GM21723 (cell line): ENCODE data around the gene BUB1B.

Source experiments
- ATAC-seq: cut with Tn5 transposase; IDR thresholded peaks from one replicate; pipeline ENCODE4 v1.9.1; 2021; ENCODE audit warnings: mild to moderate bottlenecking, moderate library complexity; ENCODE audit not compliant: unreplicated experiment

BUB1B gene

DNA sequence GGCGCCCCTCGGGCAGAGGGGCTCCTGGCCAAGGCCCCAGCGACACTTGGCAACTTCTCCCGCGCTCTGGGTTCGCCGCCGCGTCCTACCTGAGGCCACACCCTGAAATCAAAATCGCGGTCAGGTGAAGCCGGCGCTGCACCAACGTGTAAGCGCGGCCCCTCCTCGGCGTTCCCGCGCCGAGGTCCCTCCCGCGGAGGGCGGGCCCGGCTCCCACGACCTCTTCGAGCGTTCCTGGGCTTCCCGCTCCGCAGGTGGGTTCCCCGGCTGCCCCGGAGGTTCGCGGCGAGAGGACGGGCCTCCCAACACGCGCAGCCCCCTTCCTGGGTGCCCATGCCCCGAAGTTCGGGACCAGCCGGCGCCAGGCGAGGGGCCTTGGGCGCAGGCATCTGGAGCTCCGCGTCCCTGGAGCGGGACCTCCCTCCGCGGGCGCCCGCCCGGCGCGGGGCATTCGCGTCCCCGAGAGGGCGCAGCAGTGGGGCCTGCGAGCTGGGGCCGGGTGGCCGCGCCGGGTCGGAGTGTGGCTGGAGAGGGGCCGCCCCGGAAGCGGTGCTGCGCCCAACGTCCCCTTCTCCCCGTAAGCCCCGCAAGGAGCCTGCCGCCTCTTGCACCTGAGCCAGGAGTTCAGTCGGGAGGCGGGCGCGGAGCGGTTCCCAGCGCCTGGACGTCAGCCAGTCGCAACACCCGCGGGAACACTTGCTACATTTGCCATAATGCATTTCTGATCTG is 91.7 kb downstream of the BUB1B start:
- ATAC-seq, result no peak

- no peak for ATAC-seq
Observed at GRCh38 chr15:40253167-40253790, 92.4 kb downstream of the BUB1B start.

- no peak for ATAC-seq
Observed at GRCh38 chr15:40254452-40254851, 93.6 kb downstream of the BUB1B start.

GRCh38 chr15:40255033-40255432 is 94.2 kb downstream of the BUB1B start:
- no peak for ATAC-seq

DNA sequence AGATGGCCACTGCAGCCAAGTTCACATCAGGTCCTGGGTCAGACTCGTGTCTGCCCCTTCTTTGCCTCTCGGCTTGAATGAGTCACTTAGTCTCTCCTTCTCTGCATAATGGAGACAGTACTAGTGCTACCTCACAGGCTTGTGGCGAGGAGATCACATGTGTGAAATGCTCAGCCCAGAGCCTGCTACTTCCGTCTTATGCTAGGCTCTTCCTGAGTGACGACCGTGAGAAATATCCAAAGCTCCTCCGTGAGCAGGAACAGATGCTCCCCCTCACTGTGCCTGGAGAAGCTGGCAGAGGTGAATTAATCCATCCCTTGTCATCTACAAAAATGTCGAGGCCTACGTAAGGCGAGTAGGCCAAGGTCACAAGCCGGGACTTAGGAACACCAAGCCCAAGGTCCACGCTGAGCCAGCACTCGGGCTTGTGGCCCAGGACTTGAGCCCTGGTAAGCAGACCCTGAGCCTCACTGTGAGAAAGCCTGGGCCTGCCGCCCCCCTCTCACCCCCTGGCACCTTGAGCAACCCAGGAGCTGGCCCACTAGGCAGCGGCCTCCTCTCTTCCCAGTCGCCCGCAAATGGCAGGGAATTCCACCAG is 95.9 kb downstream of the BUB1B start:
- ATAC-seq, result no peak

GRCh38 chr15:40257656-40258450 is 97.0 kb downstream of the BUB1B start:
- ATAC-seq, result no peak

- ATAC-seq, result no peak
Observed at GRCh38 chr15:40258544-40258943, 97.7 kb downstream of the BUB1B start.

GRCh38 chr15:40259021-40259420 is 98.2 kb downstream of the BUB1B start:
- no peak for ATAC-seq

DNA sequence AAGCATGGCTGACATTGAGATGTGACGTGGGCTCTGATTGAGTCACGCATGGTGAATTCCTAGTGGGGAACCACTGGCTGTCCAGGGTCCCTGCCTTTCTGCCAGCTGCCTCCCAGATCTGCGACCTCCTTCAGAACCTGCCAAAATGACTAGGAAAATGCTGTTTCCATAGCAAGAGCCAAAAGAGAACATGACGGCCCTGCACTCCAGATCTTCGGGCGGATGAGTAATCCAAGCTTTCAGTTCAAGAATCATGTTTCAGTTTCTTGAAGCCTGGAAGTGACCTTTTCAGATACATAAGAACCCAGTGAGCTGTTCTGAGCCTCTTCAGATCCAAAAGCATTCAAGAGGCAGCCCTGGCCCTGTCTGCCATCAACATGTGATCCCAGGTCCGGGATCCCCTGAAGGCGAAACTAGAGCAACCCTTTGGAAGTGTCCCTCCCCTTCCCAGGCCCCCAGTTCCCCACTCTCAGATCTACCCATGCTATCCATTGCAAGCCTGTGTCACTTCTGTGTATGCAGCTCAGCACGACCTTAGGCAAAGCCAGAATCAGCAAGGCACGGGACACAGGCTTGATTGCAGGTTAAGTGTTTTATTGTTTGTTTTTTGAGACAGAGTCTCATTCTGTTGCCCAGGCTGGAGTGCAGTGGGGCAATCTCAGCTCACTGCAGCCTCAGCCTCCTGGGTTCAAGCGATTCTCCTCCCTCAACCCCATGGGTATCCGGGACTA is 102.3 kb downstream of the BUB1B start:
- ATAC-seq, result no peak

GRCh38 chr15:40264321-40265153 is 103.7 kb downstream of the BUB1B start:
- ATAC-seq, result no peak

- ATAC-seq, result no peak
Observed at GRCh38 chr15:40265355-40265754, 104.5 kb downstream of the BUB1B start.

- no peak for ATAC-seq
Observed at GRCh38 chr15:40265875-40266274, 105.0 kb downstream of the BUB1B start.

GRCh38 chr15:40266828-40267304 is 106.0 kb downstream of the BUB1B start:
- no peak for ATAC-seq

GRCh38 chr15:40267670-40268069 is 106.8 kb downstream of the BUB1B start:
- no peak for ATAC-seq

DNA sequence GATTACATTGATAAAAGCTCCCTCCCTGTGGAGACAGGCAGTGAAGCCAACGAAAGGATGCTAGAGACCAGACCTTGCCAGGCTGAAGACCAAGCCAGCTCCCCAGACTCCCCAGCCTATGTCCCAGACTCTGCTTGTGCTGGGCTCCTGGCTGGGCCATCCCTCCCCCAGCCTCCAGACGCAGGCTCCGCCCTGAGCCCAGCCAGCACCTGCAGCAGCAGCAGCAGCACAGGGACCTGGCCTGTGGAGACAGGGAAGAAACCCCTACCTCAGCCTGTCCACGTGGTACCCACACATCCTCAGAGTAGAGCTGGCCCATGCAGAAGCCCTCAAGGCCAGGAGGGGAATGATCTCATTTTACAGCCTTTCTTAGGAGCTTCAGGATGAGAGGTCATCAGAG is 108.7 kb downstream of the BUB1B start:
- no peak for ATAC-seq

DNA sequence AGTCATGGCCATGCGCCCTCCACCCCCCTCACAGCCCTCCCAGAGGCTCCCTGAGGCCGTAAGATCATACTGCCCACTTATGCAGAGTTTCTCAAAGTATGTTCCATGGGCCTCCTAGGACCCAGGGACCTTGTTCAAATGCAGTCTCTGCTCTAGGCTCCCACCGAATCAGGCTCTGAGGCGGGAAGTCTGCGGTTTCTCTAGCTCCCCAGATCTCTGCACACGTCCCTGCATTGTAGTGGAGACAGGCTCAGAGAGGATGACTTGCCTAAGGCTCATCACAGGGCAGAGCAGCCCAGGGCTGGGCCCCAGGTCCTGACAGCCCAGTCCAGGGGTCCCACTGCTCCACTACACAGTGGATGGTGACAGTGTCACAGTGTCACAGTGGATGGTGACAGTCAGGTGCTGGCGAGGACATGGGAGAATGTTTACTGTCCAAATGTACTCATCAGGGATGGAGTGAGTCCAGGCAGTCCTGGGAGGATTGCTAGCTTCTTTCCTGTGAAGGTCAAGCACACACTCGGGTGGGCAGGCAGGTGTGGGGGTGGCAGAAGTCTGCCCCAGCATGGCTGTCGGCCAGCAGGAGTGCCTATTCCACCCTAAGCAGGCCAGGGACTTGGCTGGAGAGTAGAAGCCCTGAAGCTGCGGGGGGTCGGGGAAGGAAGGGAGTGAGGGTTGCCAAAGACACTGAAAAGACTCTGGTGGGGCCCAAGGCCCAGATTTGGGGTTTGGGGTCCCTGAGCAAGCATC is 109.6 kb downstream of the BUB1B start:
- no peak for ATAC-seq
